IMR-90 (cell line): ENCODE results near the gene LTBP4. TPM values are rescaled to one million over a fixed set of nuclear protein-coding genes. Genes with fewer than 3 reads are reported as not detected.

Experiments
- ATAC-seq: fragments of 200-7000 bp; cut with Tn5 transposase; 2 replicates; pipeline ENCODE4 v1.9.1; 2020; ENCODE audit warnings: low read depth, mild to moderate bottlenecking, moderate library complexity
- BruUV-seq: library from RNA; stranded (reverse); fragments of 400-500 nt; replicated peaks from 2 replicates; lab custom pipeline; 2021; lab: Mats Ljungman, UMichigan
- CTCF ChIA-PET: fragments of 300-600 bp; formaldehyde crosslinking; extraction: SDS; loops from one replicate; lab custom pipeline; 2021; ENCODE audit warnings: antibody characterized with exemption; lab: Yijun Ruan, JAX
- POLR2A ChIA-PET: fragments of 300-600 bp; sonication (Branson Sonifier 250); formaldehyde crosslinking; loops from one replicate; lab custom pipeline; 2022; ENCODE audit warnings: antibody characterized with exemption; ENCODE audit not compliant: unreplicated experiment; lab: Charles Lee
- DNase-seq: peaks from one replicate; pipeline ENCODE4 v3.0.0; 2013
- H2AFZ ChIP-seq: replicated peaks from 2 replicates; pipeline ENCODE3; 2013; ENCODE audit warnings: low read length, mild to moderate bottlenecking; ENCODE audit not compliant: poor library complexity
- H2AK5ac ChIP-seq: 2 replicates; pipeline ENCODE4 v1.6.1; 2013; ENCODE audit warnings: low read depth, low read length, inconsistent platforms
- H2AK9ac ChIP-seq: replicated peaks from 2 replicates; pipeline ENCODE3; 2013; ENCODE audit warnings: mild to moderate bottlenecking, low read depth, low read length, moderate library complexity; ENCODE audit not compliant: poor library complexity
- H2BK120ac ChIP-seq: 2 replicates; pipeline ENCODE4 v1.6.1; 2013; ENCODE audit warnings: low read depth, low read length, inconsistent platforms
- H2BK15ac ChIP-seq: 3 replicates; pipeline ENCODE4 v1.6.1; 2013; ENCODE audit warnings: low read depth, low read length, inconsistent platforms
- H2BK20ac ChIP-seq: 2 replicates; pipeline ENCODE4 v1.6.1; 2013; ENCODE audit warnings: low read depth, mild to moderate bottlenecking, inconsistent platforms, low read length, moderate library complexity
- H2BK5ac ChIP-seq: 2 replicates; pipeline ENCODE4 v1.6.1; 2013; ENCODE audit warnings: mild to moderate bottlenecking, low read depth, low read length, inconsistent platforms; ENCODE audit not compliant: poor library complexity, severe bottlenecking
- H3K14ac ChIP-seq: replicated peaks from 2 replicates; pipeline ENCODE4 v1.6.1; 2013; ENCODE audit warnings: low read depth, low read length, inconsistent platforms
- H3K18ac ChIP-seq: 2 replicates; pipeline ENCODE4 v1.6.1; 2013; ENCODE audit warnings: low read depth, low read length, control low read depth
- H3K23ac ChIP-seq: 2 replicates; pipeline ENCODE4 v1.6.1; 2013; ENCODE audit warnings: low read depth, low read length, inconsistent platforms
- H3K27ac ChIP-seq: 2 replicates; pipeline ENCODE4 v1.5.1; 2013; ENCODE audit warnings: mild to moderate bottlenecking, control low read depth, low read length; ENCODE audit not compliant: insufficient read depth
- H3K27me3 ChIP-seq: 2 replicates; pipeline ENCODE4 v1.6.1; 2013; ENCODE audit warnings: low read length; ENCODE audit not compliant: control insufficient read depth, insufficient read depth
- H3K36me3 ChIP-seq: 2 replicates; pipeline ENCODE4 v1.6.1; 2013; ENCODE audit warnings: low read length, mixed read lengths; ENCODE audit not compliant: control insufficient read depth, insufficient read depth
- H3K4ac ChIP-seq: 2 replicates; pipeline ENCODE4 v1.6.1; 2013; ENCODE audit warnings: low read depth, low read length, inconsistent platforms
- H3K4me1 ChIP-seq: 2 replicates; pipeline ENCODE4 v1.6.1; 2013; ENCODE audit warnings: low read length, mixed read lengths; ENCODE audit not compliant: control insufficient read depth, insufficient read depth
- H3K4me2 ChIP-seq: 2 replicates; pipeline ENCODE4 v1.6.1; 2013; ENCODE audit warnings: low read depth, mild to moderate bottlenecking, control low read depth, low read length, moderate library complexity
- H3K4me3 ChIP-seq: 2 replicates; pipeline ENCODE4 v1.5.1; 2013; ENCODE audit warnings: low read depth, mild to moderate bottlenecking, control low read depth, low read length, moderate library complexity; ENCODE audit not compliant: insufficient read depth
- H3K56ac ChIP-seq: 2 replicates; pipeline ENCODE4 v1.6.1; 2013; ENCODE audit warnings: low read length, inconsistent platforms; ENCODE audit not compliant: insufficient read depth; ENCODE audit errors: extremely low read depth
- H3K79me1 ChIP-seq, 2 experiments: 2 replicates each; pipeline ENCODE4 v1.6.1; 2013; ENCODE audit warnings: low read length in 2 of 2, inconsistent platforms in 1 of 2, low read depth in 1 of 2
- H3K9ac ChIP-seq: 2 replicates; pipeline ENCODE4 v1.6.1; 2013; ENCODE audit warnings: low read depth, low read length, control low read depth
- H3K9me1 ChIP-seq: 2 replicates; pipeline ENCODE4 v1.6.1; 2013; ENCODE audit warnings: low read length, inconsistent platforms; ENCODE audit not compliant: insufficient read depth
- H3K9me3 ChIP-seq: 2 replicates; pipeline ENCODE4 v1.6.1; 2013; ENCODE audit warnings: low read length; ENCODE audit not compliant: control insufficient read depth, insufficient read depth
- H4K20me1 ChIP-seq: 2 replicates; pipeline ENCODE4 v1.6.1; 2013; ENCODE audit warnings: low read length, inconsistent platforms; ENCODE audit not compliant: insufficient read depth
- H4K5ac ChIP-seq: 2 replicates; pipeline ENCODE4 v1.6.1; 2013; ENCODE audit warnings: mild to moderate bottlenecking, low read depth, low read length, control low read depth
- H4K8ac ChIP-seq, 2 experiments: 2 replicates each; pipeline ENCODE4 v1.6.1; 2013; ENCODE audit warnings: low read depth in 2 of 2, low read length in 2 of 2, control low read depth in 1 of 2, inconsistent platforms in 1 of 2
- H4K91ac ChIP-seq: 2 replicates; pipeline ENCODE4 v1.6.1; 2013; ENCODE audit warnings: low read depth, low read length, inconsistent platforms; ENCODE audit not compliant: insufficient read depth
- BHLHE40 ChIP-seq: fragments of 150-350 bp; IDR thresholded peaks from 2 replicates; pipeline ENCODE4 v1.6.1; 2016; ENCODE audit warnings: mild to moderate bottlenecking, low read depth, low read length
- CEBPB ChIP-seq: IDR thresholded peaks from 2 replicates; pipeline ENCODE4 v1.6.1; 2012; ENCODE audit warnings: low read depth, low read length, improper control_type of control experiment
- CHD1 ChIP-seq: IDR thresholded peaks from 2 replicates; pipeline ENCODE4 v1.6.1; 2012; ENCODE audit warnings: low read depth, low read length, improper control_type of control experiment
- FOS ChIP-seq: fragments of 150-350 bp; IDR thresholded peaks from 2 replicates; pipeline ENCODE4 v1.6.1; 2016; ENCODE audit warnings: low read depth, low read length
- MAFK ChIP-seq: IDR thresholded peaks from 2 replicates; pipeline ENCODE4 v1.6.1; 2012; ENCODE audit warnings: low read depth, low read length, improper control_type of control experiment
- MAZ ChIP-seq: IDR thresholded peaks from 2 replicates; pipeline ENCODE4 v1.6.1; 2012; ENCODE audit warnings: low read depth, mild to moderate bottlenecking, low read length, improper control_type of control experiment, moderate library complexity, borderline replicate concordance
- MXI1 ChIP-seq: IDR thresholded peaks from 2 replicates; pipeline ENCODE4 v1.6.1; 2012; ENCODE audit warnings: low read depth, mild to moderate bottlenecking, low read length, moderate library complexity, borderline replicate concordance
- NFE2L2 ChIP-seq: fragments of 150-350 bp; IDR thresholded peaks from 2 replicates; pipeline ENCODE4 v1.6.1; 2016; ENCODE audit warnings: low read depth, mild to moderate bottlenecking, low read length
- POLR2A ChIP-seq: IDR thresholded peaks from 2 replicates; pipeline ENCODE4 v1.6.1; 2012; ENCODE audit warnings: mild to moderate bottlenecking, low read depth, low read length
- RAD21 ChIP-seq: IDR thresholded peaks from 2 replicates; pipeline ENCODE4 v1.6.1; 2012; ENCODE audit warnings: low read length, improper control_type of control experiment
- RFX5 ChIP-seq: IDR thresholded peaks from 2 replicates; pipeline ENCODE4 v1.8.0; 2012; ENCODE audit warnings: low read depth, mild to moderate bottlenecking, low read length, moderate library complexity
- SMC3 ChIP-seq: fragments of 150-350 bp; IDR thresholded peaks from 2 replicates; pipeline ENCODE4 v1.6.1; 2016; ENCODE audit warnings: low read depth, mild to moderate bottlenecking, antibody characterized with exemption, low read length, moderate library complexity
- WGBS, 2 experiments: methylation state at CpG; one replicate each; pipeline versions ENCODE4 v1.1.5 to v1.1.7; 2013; ENCODE audit warnings: missing lambda C conversion rate in 2 of 2; ENCODE audit not compliant: insufficient read length in 1 of 2; ENCODE audit errors: extremely low coverage in 2 of 2; 5-methylcytosine and 5-hydroxymethylcytosine counted together
- dilution Hi-C: fragments of 300-500 bp; cut with HindIII; formaldehyde crosslinking; loops from one replicate; pipeline ENCODE4 v1.14.3; 2018; ENCODE audit warnings: low sequenced_read_pairs; ENCODE audit not compliant: unreplicated experiment
- in situ Hi-C: fragments of 300-500 bp; cut with MboI; formaldehyde crosslinking; loops from 3 replicates; pipeline ENCODE4 v1.14.3; 2019; ENCODE audit warnings: low sequenced_read_pairs, inconsistent platforms, mixed read lengths
- intact Hi-C: fragments of 100-400 bp; cut with micrococcal nuclease; formaldehyde crosslinking; loops from 2 replicates; pipeline ENCODE4 v1.10.0; 2022
- polyA plus RNA-seq, 3 experiments: library from polyadenylated mRNA; depleted of rRNA; stranded (reverse); fragments of >200 nt; gene quantifications; 2 replicates each; pipeline ENCODE4 v1.2.3, GENCODE V29; 2012; ENCODE audit warnings: low replicate concordance in 1 of 3
- total RNA-seq: library from RNA; depleted of rRNA; stranded (reverse); fragments of >200 nt; gene quantifications from 2 replicates; pipeline ENCODE4 v1.2.3, GENCODE V29; 2012
- TF ChIP-seq, protein P1 (sequence below): fragments of 150-350 bp; IDR thresholded peaks from 2 replicates; pipeline ENCODE4 v1.6.1; 2017; ENCODE audit warnings: mild to moderate bottlenecking, antibody characterized with exemption, low read length, low read depth
- TF ChIP-seq, protein P2 (sequence below): fragments of 150-350 bp; IDR thresholded peaks from 2 replicates; pipeline ENCODE4 v1.6.1; 2016; ENCODE audit warnings: low read depth, mild to moderate bottlenecking, low read length, moderate library complexity, borderline replicate concordance
- TF ChIP-seq, protein P3 (sequence below): conservative IDR thresholded peaks from 2 replicates; pipeline ENCODE4 v1.5.1; 2012; ENCODE audit warnings: mild to moderate bottlenecking, low read depth, low read length, improper control_type of control experiment

The LTBP4 gene
- total and polyA plus RNA-seq, 2 of the 4 experiments (the other 2 are of a cell fraction) = 14.7 to 70.3 TPM

DNA sequence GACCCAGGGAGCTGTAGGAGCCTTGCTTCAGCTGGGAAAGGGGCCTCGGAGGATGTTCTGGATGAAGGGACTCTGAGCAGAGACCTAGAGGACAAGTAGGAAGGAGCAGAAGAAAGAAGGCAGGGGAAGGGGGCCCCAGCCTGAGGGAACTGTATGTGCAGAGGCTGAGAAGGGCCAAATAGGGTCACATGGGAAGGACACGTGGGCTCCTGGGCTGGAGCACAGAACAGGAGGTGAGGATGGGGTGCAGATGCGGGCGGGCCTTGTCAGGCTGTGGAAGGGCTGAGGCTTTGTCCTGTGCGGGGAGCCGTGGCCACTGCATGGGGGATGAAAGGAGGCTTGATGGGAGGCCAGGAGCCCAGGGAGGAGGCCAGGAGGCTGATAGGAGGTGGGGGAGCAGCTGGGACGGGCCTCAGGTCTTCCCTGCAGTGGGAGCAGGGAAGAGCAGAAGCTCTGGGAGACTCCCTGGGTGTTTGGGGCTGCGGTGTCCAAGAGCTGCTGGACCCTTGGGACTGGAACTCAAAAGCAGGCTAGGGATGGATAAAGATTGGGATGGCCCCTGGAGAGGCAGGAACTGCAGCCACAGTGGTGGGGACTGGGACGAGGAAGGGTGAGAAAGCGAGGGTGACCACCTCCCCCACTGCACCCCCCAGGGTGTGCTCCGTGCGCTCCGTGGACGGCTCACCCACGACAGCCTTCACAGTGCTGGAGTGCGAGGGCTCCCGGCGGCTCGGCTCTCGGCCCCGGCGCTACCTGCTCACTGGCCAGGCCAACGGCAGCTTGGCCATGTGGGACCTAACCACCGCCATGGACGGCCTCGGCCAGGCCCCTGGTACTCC is 11.4 kb upstream of the LTBP4 start:
- ChIA-PET POLR2A (no interaction called here), CTCF (no interaction called here)
- H3K56ac ChIP-seq = no peak overlapping the region
- H4K8ac ChIP-seq = no peak overlapping the region
- H4K91ac ChIP-seq = no peak overlapping the region
- H3K23ac ChIP-seq = no peak overlapping the region
- H3K79me1 ChIP-seq = peaks cover 0 to 4% of the 10 kb centered on the region in 2 experiments; a peak in 1 of 4 replicates
- peaks cover 4% of the 10 kb centered on the region; the same call in 1 of the 2 replicates for H3K9me1 ChIP-seq
- peaks cover 42% of the 10 kb centered on the region for H3K36me3 ChIP-seq
- no TSS peak for BruUV-seq
- H3K27me3 ChIP-seq = no peaks in the 10 kb centered on the region
- in situ Hi-C loops = no loop called here
- no peak for DNase-seq
- no peak overlapping the region for H3K4ac ChIP-seq
- no peak overlapping the region for H2BK15ac ChIP-seq
- H4K20me1 ChIP-seq = no peaks in the 10 kb centered on the region
- no peak overlapping the region for H3K14ac ChIP-seq
- no peak overlapping the region for H3K18ac ChIP-seq
- 80% methylated on average over 7 of the region's 26 CpGs; no CpG with 5 or more reads in 1 of the 2 experiments for WGBS, 2 experiments
- dilution Hi-C loops = no loop called here
- H3K27ac ChIP-seq = no peak overlapping the region
- H2BK5ac ChIP-seq = no peak overlapping the region
- no peak overlapping the region for H2BK20ac ChIP-seq
- no peak for ATAC-seq
- no peak overlapping the region; the same call in 1 of the 2 replicates for H3K9ac ChIP-seq
- no peak overlapping the region for H3K4me2 ChIP-seq
- no peak overlapping the region for H3K4me3 ChIP-seq
- H4K5ac ChIP-seq = no peak overlapping the region
- H2AK5ac ChIP-seq = no peak overlapping the region
- H2BK120ac ChIP-seq = no peak overlapping the region
- peaks cover 5% of the 10 kb centered on the region for H3K4me1 ChIP-seq
- no peaks in the 10 kb centered on the region for H3K9me3 ChIP-seq
- H2AFZ ChIP-seq = no peak overlapping the region
- intact Hi-C loops = loop anchor here (10.0 kb wide), 1 partner anchor 455 kb away; no protein-coding TSS in a partner anchor
- H2AK9ac ChIP-seq = no peak overlapping the region
- TF ChIP-seq BHLHE40 = no peak
- no peak for TF ChIP-seq MXI1
- no peak for TF ChIP-seq CEBPB
- no peak for TF ChIP-seq RAD21
- TF ChIP-seq, protein P1, sequence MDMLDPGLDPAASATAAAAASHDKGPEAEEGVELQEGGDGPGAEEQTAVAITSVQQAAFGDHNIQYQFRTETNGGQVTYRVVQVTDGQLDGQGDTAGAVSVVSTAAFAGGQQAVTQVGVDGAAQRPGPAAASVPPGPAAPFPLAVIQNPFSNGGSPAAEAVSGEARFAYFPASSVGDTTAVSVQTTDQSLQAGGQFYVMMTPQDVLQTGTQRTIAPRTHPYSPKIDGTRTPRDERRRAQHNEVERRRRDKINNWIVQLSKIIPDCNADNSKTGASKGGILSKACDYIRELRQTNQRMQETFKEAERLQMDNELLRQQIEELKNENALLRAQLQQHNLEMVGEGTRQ = no peak
- no peak for TF ChIP-seq NFE2L2
- no peak for TF ChIP-seq MAFK
- TF ChIP-seq, protein P2, sequence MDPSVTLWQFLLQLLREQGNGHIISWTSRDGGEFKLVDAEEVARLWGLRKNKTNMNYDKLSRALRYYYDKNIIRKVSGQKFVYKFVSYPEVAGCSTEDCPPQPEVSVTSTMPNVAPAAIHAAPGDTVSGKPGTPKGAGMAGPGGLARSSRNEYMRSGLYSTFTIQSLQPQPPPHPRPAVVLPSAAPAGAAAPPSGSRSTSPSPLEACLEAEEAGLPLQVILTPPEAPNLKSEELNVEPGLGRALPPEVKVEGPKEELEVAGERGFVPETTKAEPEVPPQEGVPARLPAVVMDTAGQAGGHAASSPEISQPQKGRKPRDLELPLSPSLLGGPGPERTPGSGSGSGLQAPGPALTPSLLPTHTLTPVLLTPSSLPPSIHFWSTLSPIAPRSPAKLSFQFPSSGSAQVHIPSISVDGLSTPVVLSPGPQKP = no peak
- TF ChIP-seq RFX5 = no peak
- no peak for TF ChIP-seq SMC3
- TF ChIP-seq MAZ = no peak
- TF ChIP-seq CHD1 = no peak
- TF ChIP-seq, protein P3, sequence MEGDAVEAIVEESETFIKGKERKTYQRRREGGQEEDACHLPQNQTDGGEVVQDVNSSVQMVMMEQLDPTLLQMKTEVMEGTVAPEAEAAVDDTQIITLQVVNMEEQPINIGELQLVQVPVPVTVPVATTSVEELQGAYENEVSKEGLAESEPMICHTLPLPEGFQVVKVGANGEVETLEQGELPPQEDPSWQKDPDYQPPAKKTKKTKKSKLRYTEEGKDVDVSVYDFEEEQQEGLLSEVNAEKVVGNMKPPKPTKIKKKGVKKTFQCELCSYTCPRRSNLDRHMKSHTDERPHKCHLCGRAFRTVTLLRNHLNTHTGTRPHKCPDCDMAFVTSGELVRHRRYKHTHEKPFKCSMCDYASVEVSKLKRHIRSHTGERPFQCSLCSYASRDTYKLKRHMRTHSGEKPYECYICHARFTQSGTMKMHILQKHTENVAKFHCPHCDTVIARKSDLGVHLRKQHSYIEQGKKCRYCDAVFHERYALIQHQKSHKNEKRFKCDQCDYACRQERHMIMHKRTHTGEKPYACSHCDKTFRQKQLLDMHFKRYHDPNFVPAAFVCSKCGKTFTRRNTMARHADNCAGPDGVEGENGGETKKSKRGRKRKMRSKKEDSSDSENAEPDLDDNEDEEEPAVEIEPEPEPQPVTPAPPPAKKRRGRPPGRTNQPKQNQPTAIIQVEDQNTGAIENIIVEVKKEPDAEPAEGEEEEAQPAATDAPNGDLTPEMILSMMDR = no peak
- no peak for TF ChIP-seq POLR2A
- TF ChIP-seq FOS = no peak
